ENCODE measurements around the gene PLEKHG4.

Gene PLEKHG4

DNA sequence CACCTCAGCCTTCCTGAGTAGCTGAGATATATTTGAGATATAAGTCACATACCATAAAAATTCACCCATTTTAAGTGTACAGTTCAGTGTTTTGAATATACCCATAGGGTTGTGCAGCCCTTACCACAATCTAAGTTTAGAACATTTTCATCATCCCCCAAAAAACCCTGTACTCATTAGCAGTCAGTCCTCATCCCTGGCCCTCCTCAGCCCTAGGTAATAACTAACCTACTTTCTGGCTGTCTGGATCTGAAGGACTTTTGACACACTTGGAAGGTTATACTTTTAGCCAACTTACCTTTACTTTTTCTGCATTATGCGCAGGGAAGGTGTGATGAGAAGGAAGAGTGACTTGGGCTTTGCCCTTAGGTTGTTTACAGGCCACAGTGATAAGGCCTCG is 4.0 kb upstream of the PLEKHG4 start:
- intact Hi-C loops (cut with DNase I; ENCODE audit: low total_unique reads): no loop called here
- Histone ChIP-seq H3K9me3 (no peaks in the 10 kb centered on the region), H3K4me3 (no peak overlapping the region), H3K27ac (no peak overlapping the region), H3K36me3 (no peaks in the 10 kb centered on the region), H3K27me3 (no peaks in the 10 kb centered on the region), H3K4me1 (peaks cover 0 to 36% (median 20%) of the 10 kb centered on the region in 4 donors)
- no peak for DNase-seq
- TF ChIP-seq, protein P1, sequence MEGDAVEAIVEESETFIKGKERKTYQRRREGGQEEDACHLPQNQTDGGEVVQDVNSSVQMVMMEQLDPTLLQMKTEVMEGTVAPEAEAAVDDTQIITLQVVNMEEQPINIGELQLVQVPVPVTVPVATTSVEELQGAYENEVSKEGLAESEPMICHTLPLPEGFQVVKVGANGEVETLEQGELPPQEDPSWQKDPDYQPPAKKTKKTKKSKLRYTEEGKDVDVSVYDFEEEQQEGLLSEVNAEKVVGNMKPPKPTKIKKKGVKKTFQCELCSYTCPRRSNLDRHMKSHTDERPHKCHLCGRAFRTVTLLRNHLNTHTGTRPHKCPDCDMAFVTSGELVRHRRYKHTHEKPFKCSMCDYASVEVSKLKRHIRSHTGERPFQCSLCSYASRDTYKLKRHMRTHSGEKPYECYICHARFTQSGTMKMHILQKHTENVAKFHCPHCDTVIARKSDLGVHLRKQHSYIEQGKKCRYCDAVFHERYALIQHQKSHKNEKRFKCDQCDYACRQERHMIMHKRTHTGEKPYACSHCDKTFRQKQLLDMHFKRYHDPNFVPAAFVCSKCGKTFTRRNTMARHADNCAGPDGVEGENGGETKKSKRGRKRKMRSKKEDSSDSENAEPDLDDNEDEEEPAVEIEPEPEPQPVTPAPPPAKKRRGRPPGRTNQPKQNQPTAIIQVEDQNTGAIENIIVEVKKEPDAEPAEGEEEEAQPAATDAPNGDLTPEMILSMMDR (IDR thresholded peaks at IDR 0.05): no peak

DNA sequence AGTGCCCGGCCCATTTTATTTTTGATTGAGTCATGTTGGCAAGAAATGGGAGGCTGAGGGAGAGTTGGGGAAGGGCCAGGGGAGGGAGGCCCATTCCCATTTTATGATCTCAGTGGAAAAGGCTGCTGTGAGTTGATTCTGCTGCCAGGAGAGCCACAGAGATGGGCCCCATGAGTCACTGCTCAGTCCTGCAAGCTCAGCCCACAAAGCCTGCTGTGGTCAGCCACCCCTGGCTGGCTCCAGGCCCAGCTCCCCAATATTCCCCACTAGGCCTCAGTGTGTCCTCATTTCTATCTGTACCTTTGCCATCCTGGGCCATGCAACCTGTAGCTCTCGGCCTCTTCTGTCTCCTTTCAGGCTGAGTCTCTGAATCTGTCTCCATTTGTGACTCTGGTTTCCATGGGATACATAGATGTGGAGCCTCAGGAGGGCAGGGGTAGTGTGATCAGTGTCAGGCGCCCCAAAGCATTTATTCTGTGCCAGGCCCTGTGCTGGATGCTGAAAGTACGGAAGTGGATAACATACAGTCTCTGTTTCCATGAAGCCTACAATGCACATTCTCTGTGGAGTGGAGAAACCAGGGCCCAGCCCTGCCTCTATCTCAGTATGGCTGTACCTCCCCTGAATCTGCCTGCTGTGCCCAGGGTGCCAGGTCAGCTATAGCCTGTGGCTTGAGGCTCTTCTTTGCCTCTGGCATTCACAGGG is 1.9 kb upstream of the PLEKHG4 start:
- intact Hi-C loops (cut with DNase I; ENCODE audit: low total_unique reads): no loop called here
- peak; percentile 59 to 85 for DNase-seq
- peaks cover 0 to 6% (median 0%) of the 10 kb centered on the region in 3 donors for H3K36me3 ChIP-seq
- H3K4me3 ChIP-seq: no peak overlapping the region
- H3K27me3 ChIP-seq: no peaks in the 10 kb centered on the region
- no peaks in the 10 kb centered on the region for H3K9me3 ChIP-seq
- H3K4me1 ChIP-seq: peaks cover 0 to 36% (median 20%) of the 10 kb centered on the region in 4 donors
- TF ChIP-seq, protein P1 (IDR thresholded peaks at IDR 0.05): no peak
- H3K27ac ChIP-seq: peak overlapping the region; percentile 60 to 68

DNA sequence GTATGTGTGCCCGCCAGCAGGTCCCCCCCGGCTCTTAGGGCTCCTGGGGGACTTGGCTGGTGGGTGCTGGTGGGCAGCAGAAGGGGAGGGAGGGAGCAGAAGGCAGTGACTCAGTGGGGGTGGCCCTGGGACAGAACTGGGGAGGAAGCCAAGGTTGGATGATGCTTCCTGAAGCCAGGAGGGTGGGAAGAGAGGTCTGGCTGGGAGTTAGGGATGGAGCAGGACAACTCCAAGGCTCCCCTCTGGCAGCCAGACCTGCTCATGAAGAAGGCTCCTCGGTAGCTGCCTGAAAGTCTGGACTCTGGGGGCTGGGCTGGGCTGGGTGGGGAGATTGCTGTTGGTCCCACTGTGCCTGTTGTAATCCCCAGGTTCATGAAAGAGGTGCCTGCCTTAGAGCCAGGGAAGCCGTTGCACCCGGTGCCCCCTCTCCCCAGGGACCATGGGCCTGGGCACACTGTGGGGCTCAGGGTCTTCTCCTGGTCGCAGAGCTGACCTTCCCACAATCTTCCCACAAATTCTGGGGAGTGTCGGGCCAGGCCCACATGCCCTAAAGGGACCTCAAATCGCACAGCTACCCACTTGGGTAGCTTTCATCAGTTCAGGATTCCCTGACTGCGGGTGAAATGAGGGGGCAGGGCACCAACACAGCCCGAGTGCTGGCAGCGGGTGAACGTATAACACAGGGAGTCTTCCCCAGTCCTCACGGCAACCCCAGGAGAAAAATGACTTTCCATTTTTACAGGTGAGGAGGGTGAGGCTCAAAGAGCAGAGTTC is 1.1 kb upstream of the PLEKHG4 start:
- Histone ChIP-seq H3K36me3 (peaks cover 0 to 9% (median 0%) of the 10 kb centered on the region in 3 donors), H3K9me3 (no peaks in the 10 kb centered on the region), H3K27ac (peak overlapping the region; percentile 60 to 68), H3K27me3 (no peaks in the 10 kb centered on the region), H3K4me1 (peaks cover 0 to 36% (median 20%) of the 10 kb centered on the region in 4 donors), H3K4me3 (peak overlapping the region; percentile 52 to 54)
- intact Hi-C loops (cut with DNase I; ENCODE audit: low total_unique reads): no loop called here
- TF ChIP-seq, protein P1 (IDR thresholded peaks at IDR 0.05): no peak
- DNase-seq: peak in 1 of 2 donors; percentile 32

DNA sequence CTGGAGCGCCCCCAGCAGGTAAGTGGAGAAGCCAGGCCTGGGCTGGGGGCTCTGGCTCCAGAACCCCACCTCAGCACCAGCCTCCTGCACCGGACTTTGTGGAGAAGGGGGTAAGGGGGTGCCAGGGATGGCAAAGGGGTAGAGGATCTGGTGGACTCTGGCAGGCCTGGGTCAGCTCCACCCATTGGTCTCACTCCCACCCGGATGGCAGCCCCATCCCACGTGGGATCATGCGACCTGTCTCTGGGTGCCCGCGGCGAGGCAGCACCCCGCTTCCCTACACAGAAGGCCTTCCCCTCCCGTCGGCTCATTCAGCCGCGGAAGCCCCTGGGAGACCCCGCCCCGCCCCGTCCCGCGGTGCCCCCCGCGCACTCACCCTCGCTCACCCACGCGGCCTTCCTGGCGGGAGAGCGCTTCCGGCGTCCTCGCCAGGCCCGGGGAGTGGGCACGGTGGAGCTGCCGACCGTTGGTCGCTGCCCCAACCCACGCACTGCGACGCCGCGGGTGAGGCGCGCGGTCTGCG is 498 bp upstream of the PLEKHG4 start:
- Histone ChIP-seq H3K27ac (peak overlapping the region; percentile 60 to 68), H3K4me3 (peak overlapping the region; percentile 52 to 54), H3K36me3 (peaks cover 0 to 9% (median 0%) of the 10 kb centered on the region in 3 donors), H3K9me3 (no peaks in the 10 kb centered on the region), H3K27me3 (no peaks in the 10 kb centered on the region), H3K4me1 (peaks cover 0 to 36% (median 20%) of the 10 kb centered on the region in 4 donors)
- no peak for DNase-seq
- intact Hi-C loops (cut with DNase I; ENCODE audit: low total_unique reads): no loop called here
- TF ChIP-seq, protein P1 (IDR thresholded peaks at IDR 0.05): no peak

DNA sequence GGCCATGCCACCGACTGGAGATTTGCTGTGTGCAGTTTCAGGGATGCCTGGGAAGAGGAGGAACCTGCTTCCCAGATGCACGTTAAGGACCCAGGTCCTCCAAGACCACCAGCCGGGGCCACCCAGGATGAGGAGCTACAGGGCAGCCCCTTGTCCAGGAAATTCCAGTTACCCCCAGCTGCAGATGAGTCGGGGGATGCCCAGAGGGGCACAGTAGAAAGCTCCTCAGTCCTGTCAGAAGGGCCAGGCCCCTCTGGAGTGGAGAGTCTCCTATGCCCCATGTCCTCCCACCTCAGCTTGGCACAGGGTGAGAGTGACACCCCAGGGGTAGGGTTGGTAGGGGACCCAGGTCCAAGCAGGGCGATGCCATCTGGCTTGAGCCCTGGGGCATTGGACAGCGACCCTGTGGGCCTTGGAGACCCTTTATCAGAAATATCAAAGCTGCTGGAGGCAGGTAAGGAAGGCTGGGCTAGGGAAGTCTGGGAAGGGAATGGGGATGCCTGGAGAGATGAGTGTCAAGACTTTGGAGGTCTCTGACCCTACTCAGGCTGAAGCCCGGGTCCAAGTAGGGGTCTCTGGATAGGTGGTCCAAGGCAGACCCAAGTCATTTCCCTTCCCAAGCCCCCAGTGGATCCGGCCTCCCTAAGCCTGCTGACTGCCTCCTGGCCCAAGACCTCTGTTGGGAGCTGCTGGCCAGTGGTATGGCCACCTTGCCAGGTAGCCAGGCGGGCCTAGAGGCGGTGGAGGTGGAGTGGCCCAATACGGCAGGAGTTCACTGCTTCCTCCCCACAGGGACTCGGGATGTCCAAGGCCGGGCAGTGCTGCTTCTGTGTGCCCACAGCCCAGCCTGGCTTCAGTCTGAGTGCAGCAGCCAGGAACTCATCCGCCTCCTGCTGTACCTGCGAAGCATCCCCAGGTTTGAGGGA is 1.0 kb downstream of the PLEKHG4 start:
- Histone ChIP-seq H3K36me3 (peaks cover 0 to 11% (median 0%) of the 10 kb centered on the region in 3 donors), H3K27ac (peak overlapping the region in 1 of 2 donors; percentile 32), H3K4me1 (peaks cover 0 to 41% (median 25%) of the 10 kb centered on the region in 4 donors), H3K27me3 (no peaks in the 10 kb centered on the region), H3K9me3 (no peaks in the 10 kb centered on the region), H3K4me3 (no peak overlapping the region)
- intact Hi-C loops (cut with DNase I; ENCODE audit: low total_unique reads): no loop called here
- no peak for DNase-seq
- TF ChIP-seq, protein P1 (IDR thresholded peaks at IDR 0.05): no peak
